Measurements from ENCODE around the gene EP400. TPM values are rescaled to one million over a fixed set of nuclear protein-coding genes. Genes with fewer than 3 reads are reported as not detected.

EP400 gene
- total and polyA plus RNA-seq, 9 of the 15 experiments (the other 6 are each of a cell fraction or from before 2014, with no cell fraction given), result 4.5 to 58.0 (median 7.0) TPM

DNA sequence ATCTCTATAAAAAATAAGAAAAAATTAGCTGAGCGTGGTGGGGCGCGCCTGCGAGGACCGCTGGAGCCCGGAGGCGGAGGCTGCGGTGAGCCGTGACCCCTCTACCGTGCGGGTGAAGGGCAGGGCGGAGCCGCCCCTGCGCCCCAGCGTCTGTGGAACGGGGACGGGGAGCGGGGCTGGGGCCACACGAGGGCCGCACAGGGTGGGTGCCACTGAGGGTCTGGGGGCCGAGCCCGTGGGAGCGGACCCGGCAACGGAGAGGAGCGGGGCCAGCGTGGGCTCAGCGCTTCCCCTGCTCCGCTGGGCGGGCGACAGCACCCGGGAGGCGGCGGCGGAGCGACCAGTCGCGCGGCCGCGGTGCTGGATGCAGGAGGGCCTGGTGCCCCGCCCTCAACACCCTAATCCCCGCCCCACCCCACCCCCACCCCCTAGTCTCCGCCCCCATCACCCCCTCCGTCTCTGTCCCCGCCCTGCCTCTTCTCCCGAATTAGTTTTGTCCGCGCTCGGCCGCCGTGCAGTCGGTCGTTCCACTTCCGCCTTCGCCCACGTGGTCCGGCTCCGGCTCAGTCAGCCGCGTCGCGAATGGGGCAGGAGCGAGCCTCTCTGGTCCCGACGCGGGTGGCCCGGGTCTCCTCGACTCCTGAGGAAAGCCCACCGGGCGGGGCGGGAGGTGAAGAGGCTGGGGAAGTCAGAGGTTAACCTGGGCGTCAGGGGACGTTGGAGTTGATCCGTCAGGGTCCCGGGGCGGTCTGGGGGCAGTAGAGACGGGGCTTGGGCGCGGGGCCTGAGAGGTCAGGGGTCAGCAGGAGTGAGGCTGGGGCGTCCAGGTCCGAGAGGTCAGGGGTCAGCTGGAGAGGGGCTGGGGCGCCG, 20.8 kb upstream of the EP400 start, which contains the start of gene PUS1 (continued):
- TF ChIP-seq, protein P1, sequence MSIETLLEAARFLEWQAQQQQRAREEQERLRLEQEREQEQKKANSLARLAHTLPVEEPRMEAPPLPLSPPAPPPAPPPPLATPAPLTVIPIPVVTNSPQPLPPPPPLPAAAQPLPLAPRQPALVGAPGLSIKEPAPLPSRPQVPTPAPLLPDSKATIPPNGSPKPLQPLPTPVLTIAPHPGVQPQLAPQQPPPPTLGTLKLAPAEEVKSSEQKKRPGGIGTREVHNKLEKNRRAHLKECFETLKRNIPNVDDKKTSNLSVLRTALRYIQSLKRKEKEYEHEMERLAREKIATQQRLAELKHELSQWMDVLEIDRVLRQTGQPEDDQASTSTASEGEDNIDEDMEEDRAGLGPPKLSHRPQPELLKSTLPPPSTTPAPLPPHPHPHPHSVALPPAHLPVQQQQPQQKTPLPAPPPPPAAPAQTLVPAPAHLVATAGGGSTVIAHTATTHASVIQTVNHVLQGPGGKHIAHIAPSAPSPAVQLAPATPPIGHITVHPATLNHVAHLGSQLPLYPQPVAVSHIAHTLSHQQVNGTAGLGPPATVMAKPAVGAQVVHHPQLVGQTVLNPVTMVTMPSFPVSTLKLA (conservative IDR thresholded peaks at IDR 0.05), result peak; percentile 97 to 99
- TF ChIP-seq RBBP5 (IDR thresholded peaks at IDR 0.05; ENCODE audit: borderline replicate concordance, insufficient read depth, low read length, poor library complexity, severe bottlenecking), result peak; percentile 55
- TF ChIP-seq, protein P2, sequence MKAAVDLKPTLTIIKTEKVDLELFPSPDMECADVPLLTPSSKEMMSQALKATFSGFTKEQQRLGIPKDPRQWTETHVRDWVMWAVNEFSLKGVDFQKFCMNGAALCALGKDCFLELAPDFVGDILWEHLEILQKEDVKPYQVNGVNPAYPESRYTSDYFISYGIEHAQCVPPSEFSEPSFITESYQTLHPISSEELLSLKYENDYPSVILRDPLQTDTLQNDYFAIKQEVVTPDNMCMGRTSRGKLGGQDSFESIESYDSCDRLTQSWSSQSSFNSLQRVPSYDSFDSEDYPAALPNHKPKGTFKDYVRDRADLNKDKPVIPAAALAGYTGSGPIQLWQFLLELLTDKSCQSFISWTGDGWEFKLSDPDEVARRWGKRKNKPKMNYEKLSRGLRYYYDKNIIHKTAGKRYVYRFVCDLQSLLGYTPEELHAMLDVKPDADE (conservative IDR thresholded peaks at IDR 0.05; ENCODE audit: control insufficient read depth, low read depth, low read length), result peak; percentile 92
- TF ChIP-seq, protein P3, sequence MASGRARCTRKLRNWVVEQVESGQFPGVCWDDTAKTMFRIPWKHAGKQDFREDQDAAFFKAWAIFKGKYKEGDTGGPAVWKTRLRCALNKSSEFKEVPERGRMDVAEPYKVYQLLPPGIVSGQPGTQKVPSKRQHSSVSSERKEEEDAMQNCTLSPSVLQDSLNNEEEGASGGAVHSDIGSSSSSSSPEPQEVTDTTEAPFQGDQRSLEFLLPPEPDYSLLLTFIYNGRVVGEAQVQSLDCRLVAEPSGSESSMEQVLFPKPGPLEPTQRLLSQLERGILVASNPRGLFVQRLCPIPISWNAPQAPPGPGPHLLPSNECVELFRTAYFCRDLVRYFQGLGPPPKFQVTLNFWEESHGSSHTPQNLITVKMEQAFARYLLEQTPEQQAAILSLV (tag; IDR thresholded peaks at IDR 0.05), result no peak
- peak; percentile 58; the same call in 1 of the 2 replicates for TF ChIP-seq TOE1 (IDR thresholded peaks at IDR 0.05; ENCODE audit: borderline replicate concordance)
- TF ChIP-seq TOE1 (CRISPR knock-in tag; IDR thresholded peaks at IDR 0.05; ENCODE audit: borderline replicate concordance, low read depth), result 0 out of 2 replicates have a peak, but pooled peaks have one; percentile 43
- TF ChIP-seq GATA2 (CRISPR knock-in tag; IDR thresholded peaks at IDR 0.05), result 0 out of 2 replicates have a peak, but pooled peaks have one; percentile 7
- peak; percentile 67 for TF ChIP-seq ELF4 (CRISPR knock-in tag; IDR thresholded peaks at IDR 0.05)
- TF ChIP-seq XRCC4 (IDR thresholded peaks at IDR 0.05; ENCODE audit: extremely low read depth, insufficient read depth, insufficient read length), result no peak
- TF ChIP-seq ZBTB17 (CRISPR knock-in tag; IDR thresholded peaks at IDR 0.05), result no peak
- TF ChIP-seq, protein P4, sequence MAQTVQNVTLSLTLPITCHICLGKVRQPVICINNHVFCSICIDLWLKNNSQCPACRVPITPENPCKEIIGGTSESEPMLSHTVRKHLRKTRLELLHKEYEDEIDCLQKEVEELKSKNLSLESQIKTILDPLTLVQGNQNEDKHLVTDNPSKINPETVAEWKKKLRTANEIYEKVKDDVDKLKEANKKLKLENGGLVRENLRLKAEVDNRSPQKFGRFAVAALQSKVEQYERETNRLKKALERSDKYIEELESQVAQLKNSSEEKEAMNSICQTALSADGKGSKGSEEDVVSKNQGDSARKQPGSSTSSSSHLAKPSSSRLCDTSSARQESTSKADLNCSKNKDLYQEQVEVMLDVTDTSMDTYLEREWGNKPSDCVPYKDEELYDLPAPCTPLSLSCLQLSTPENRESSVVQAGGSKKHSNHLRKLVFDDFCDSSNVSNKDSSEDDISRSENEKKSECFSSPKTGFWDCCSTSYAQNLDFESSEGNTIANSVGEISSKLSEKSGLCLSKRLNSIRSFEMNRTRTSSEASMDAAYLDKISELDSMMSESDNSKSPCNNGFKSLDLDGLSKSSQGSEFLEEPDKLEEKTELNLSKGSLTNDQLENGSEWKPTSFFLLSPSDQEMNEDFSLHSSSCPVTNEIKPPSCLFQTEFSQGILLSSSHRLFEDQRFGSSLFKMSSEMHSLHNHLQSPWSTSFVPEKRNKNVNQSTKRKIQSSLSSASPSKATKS (CRISPR knock-in tag; IDR thresholded peaks at IDR 0.05), result no peak
- TF ChIP-seq, protein P5, sequence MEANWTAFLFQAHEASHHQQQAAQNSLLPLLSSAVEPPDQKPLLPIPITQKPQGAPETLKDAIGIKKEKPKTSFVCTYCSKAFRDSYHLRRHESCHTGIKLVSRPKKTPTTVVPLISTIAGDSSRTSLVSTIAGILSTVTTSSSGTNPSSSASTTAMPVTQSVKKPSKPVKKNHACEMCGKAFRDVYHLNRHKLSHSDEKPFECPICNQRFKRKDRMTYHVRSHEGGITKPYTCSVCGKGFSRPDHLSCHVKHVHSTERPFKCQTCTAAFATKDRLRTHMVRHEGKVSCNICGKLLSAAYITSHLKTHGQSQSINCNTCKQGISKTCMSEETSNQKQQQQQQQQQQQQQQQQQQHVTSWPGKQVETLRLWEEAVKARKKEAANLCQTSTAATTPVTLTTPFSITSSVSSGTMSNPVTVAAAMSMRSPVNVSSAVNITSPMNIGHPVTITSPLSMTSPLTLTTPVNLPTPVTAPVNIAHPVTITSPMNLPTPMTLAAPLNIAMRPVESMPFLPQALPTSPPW (CRISPR knock-in tag; IDR thresholded peaks at IDR 0.05), result peak; percentile 94
- peak; percentile 96 for TF ChIP-seq MTA3 (IDR thresholded peaks at IDR 0.05; ENCODE audit: borderline replicate concordance)
- TF ChIP-seq ZKSCAN1 (IDR thresholded peaks at IDR 0.05; ENCODE audit: low read depth, low read length), result no peak
- TF ChIP-seq, protein P6, sequence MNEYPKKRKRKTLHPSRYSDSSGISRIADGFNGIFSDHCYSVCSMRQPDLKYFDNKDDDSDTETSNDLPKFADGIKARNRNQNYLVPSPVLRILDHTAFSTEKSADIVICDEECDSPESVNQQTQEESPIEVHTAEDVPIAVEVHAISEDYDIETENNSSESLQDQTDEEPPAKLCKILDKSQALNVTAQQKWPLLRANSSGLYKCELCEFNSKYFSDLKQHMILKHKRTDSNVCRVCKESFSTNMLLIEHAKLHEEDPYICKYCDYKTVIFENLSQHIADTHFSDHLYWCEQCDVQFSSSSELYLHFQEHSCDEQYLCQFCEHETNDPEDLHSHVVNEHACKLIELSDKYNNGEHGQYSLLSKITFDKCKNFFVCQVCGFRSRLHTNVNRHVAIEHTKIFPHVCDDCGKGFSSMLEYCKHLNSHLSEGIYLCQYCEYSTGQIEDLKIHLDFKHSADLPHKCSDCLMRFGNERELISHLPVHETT (CRISPR knock-in tag; conservative IDR thresholded peaks at IDR 0.05 in 1 of 2, IDR thresholded peaks at IDR 0.05 in 1 of 2), result peak in 1 of 2 experiments; percentile 80; a peak in 2 of 4 replicates
- peak; percentile 87 for TF ChIP-seq POLR2A (conservative IDR thresholded peaks at IDR 0.05)
